IMR-90 (cell line): ENCODE measurements around the gene HOXD10. TPM values are rescaled to one million over a fixed set of nuclear protein-coding genes. Genes with fewer than 3 reads are reported as not detected.

Source experiments
- ATAC-seq: fragments of 200-7000 bp; cut with Tn5 transposase; 2 replicates; pipeline ENCODE4 v1.9.1; 2020; ENCODE audit warnings: low read depth, mild to moderate bottlenecking, moderate library complexity
- BruUV-seq: library from RNA; stranded (reverse); fragments of 400-500 nt; replicated peaks from 2 replicates; lab custom pipeline; 2021; lab: Mats Ljungman, UMichigan
- CTCF ChIA-PET: fragments of 300-600 bp; formaldehyde crosslinking; extraction: SDS; loops from one replicate; lab custom pipeline; 2021; ENCODE audit warnings: antibody characterized with exemption; lab: Yijun Ruan, JAX
- POLR2A ChIA-PET: fragments of 300-600 bp; sonication (Branson Sonifier 250); formaldehyde crosslinking; loops from one replicate; lab custom pipeline; 2022; ENCODE audit warnings: antibody characterized with exemption; ENCODE audit not compliant: unreplicated experiment; lab: Charles Lee
- DNase-seq: peaks from one replicate; pipeline ENCODE4 v3.0.0; 2013
- H2AFZ ChIP-seq: replicated peaks from 2 replicates; pipeline ENCODE3; 2013; ENCODE audit warnings: low read length, mild to moderate bottlenecking; ENCODE audit not compliant: poor library complexity
- H2AK5ac ChIP-seq: 2 replicates; pipeline ENCODE4 v1.6.1; 2013; ENCODE audit warnings: low read depth, low read length, inconsistent platforms
- H2AK9ac ChIP-seq: replicated peaks from 2 replicates; pipeline ENCODE3; 2013; ENCODE audit warnings: mild to moderate bottlenecking, low read depth, low read length, moderate library complexity; ENCODE audit not compliant: poor library complexity
- H2BK120ac ChIP-seq: 2 replicates; pipeline ENCODE4 v1.6.1; 2013; ENCODE audit warnings: low read depth, low read length, inconsistent platforms
- H2BK15ac ChIP-seq: 3 replicates; pipeline ENCODE4 v1.6.1; 2013; ENCODE audit warnings: low read depth, low read length, inconsistent platforms
- H2BK20ac ChIP-seq: 2 replicates; pipeline ENCODE4 v1.6.1; 2013; ENCODE audit warnings: low read depth, mild to moderate bottlenecking, inconsistent platforms, low read length, moderate library complexity
- H2BK5ac ChIP-seq: 2 replicates; pipeline ENCODE4 v1.6.1; 2013; ENCODE audit warnings: mild to moderate bottlenecking, low read depth, low read length, inconsistent platforms; ENCODE audit not compliant: poor library complexity, severe bottlenecking
- H3K14ac ChIP-seq: replicated peaks from 2 replicates; pipeline ENCODE4 v1.6.1; 2013; ENCODE audit warnings: low read depth, low read length, inconsistent platforms
- H3K18ac ChIP-seq: 2 replicates; pipeline ENCODE4 v1.6.1; 2013; ENCODE audit warnings: low read depth, low read length, control low read depth
- H3K23ac ChIP-seq: 2 replicates; pipeline ENCODE4 v1.6.1; 2013; ENCODE audit warnings: low read depth, low read length, inconsistent platforms
- H3K27ac ChIP-seq: 2 replicates; pipeline ENCODE4 v1.5.1; 2013; ENCODE audit warnings: mild to moderate bottlenecking, control low read depth, low read length; ENCODE audit not compliant: insufficient read depth
- H3K27me3 ChIP-seq: 2 replicates; pipeline ENCODE4 v1.6.1; 2013; ENCODE audit warnings: low read length; ENCODE audit not compliant: control insufficient read depth, insufficient read depth
- H3K36me3 ChIP-seq: 2 replicates; pipeline ENCODE4 v1.6.1; 2013; ENCODE audit warnings: low read length, mixed read lengths; ENCODE audit not compliant: control insufficient read depth, insufficient read depth
- H3K4ac ChIP-seq: 2 replicates; pipeline ENCODE4 v1.6.1; 2013; ENCODE audit warnings: low read depth, low read length, inconsistent platforms
- H3K4me1 ChIP-seq: 2 replicates; pipeline ENCODE4 v1.6.1; 2013; ENCODE audit warnings: low read length, mixed read lengths; ENCODE audit not compliant: control insufficient read depth, insufficient read depth
- H3K4me2 ChIP-seq: 2 replicates; pipeline ENCODE4 v1.6.1; 2013; ENCODE audit warnings: low read depth, mild to moderate bottlenecking, control low read depth, low read length, moderate library complexity
- H3K4me3 ChIP-seq: 2 replicates; pipeline ENCODE4 v1.5.1; 2013; ENCODE audit warnings: low read depth, mild to moderate bottlenecking, control low read depth, low read length, moderate library complexity; ENCODE audit not compliant: insufficient read depth
- H3K56ac ChIP-seq: 2 replicates; pipeline ENCODE4 v1.6.1; 2013; ENCODE audit warnings: low read length, inconsistent platforms; ENCODE audit not compliant: insufficient read depth; ENCODE audit errors: extremely low read depth
- H3K79me1 ChIP-seq, 2 experiments: 2 replicates each; pipeline ENCODE4 v1.6.1; 2013; ENCODE audit warnings: low read length in 2 of 2, inconsistent platforms in 1 of 2, low read depth in 1 of 2
- H3K9ac ChIP-seq: 2 replicates; pipeline ENCODE4 v1.6.1; 2013; ENCODE audit warnings: low read depth, low read length, control low read depth
- H3K9me1 ChIP-seq: 2 replicates; pipeline ENCODE4 v1.6.1; 2013; ENCODE audit warnings: low read length, inconsistent platforms; ENCODE audit not compliant: insufficient read depth
- H3K9me3 ChIP-seq: 2 replicates; pipeline ENCODE4 v1.6.1; 2013; ENCODE audit warnings: low read length; ENCODE audit not compliant: control insufficient read depth, insufficient read depth
- H4K20me1 ChIP-seq: 2 replicates; pipeline ENCODE4 v1.6.1; 2013; ENCODE audit warnings: low read length, inconsistent platforms; ENCODE audit not compliant: insufficient read depth
- H4K5ac ChIP-seq: 2 replicates; pipeline ENCODE4 v1.6.1; 2013; ENCODE audit warnings: mild to moderate bottlenecking, low read depth, low read length, control low read depth
- H4K8ac ChIP-seq, 2 experiments: 2 replicates each; pipeline ENCODE4 v1.6.1; 2013; ENCODE audit warnings: low read depth in 2 of 2, low read length in 2 of 2, control low read depth in 1 of 2, inconsistent platforms in 1 of 2
- H4K91ac ChIP-seq: 2 replicates; pipeline ENCODE4 v1.6.1; 2013; ENCODE audit warnings: low read depth, low read length, inconsistent platforms; ENCODE audit not compliant: insufficient read depth
- BHLHE40 ChIP-seq: fragments of 150-350 bp; IDR thresholded peaks from 2 replicates; pipeline ENCODE4 v1.6.1; 2016; ENCODE audit warnings: mild to moderate bottlenecking, low read depth, low read length
- CEBPB ChIP-seq: IDR thresholded peaks from 2 replicates; pipeline ENCODE4 v1.6.1; 2012; ENCODE audit warnings: low read depth, low read length, improper control_type of control experiment
- CHD1 ChIP-seq: IDR thresholded peaks from 2 replicates; pipeline ENCODE4 v1.6.1; 2012; ENCODE audit warnings: low read depth, low read length, improper control_type of control experiment
- CTCF ChIP-seq: conservative IDR thresholded peaks from 2 replicates; pipeline ENCODE4 v1.5.1; 2012; ENCODE audit warnings: mild to moderate bottlenecking, low read depth, low read length, improper control_type of control experiment
- FOS ChIP-seq: fragments of 150-350 bp; IDR thresholded peaks from 2 replicates; pipeline ENCODE4 v1.6.1; 2016; ENCODE audit warnings: low read depth, low read length
- MAFK ChIP-seq: IDR thresholded peaks from 2 replicates; pipeline ENCODE4 v1.6.1; 2012; ENCODE audit warnings: low read depth, low read length, improper control_type of control experiment
- MXI1 ChIP-seq: IDR thresholded peaks from 2 replicates; pipeline ENCODE4 v1.6.1; 2012; ENCODE audit warnings: low read depth, mild to moderate bottlenecking, low read length, moderate library complexity, borderline replicate concordance
- NFE2L2 ChIP-seq: fragments of 150-350 bp; IDR thresholded peaks from 2 replicates; pipeline ENCODE4 v1.6.1; 2016; ENCODE audit warnings: low read depth, mild to moderate bottlenecking, low read length
- POLR2A ChIP-seq: IDR thresholded peaks from 2 replicates; pipeline ENCODE4 v1.6.1; 2012; ENCODE audit warnings: mild to moderate bottlenecking, low read depth, low read length
- RAD21 ChIP-seq: IDR thresholded peaks from 2 replicates; pipeline ENCODE4 v1.6.1; 2012; ENCODE audit warnings: low read length, improper control_type of control experiment
- RCOR1 ChIP-seq: IDR thresholded peaks from 2 replicates; pipeline ENCODE4 v1.6.1; 2012; ENCODE audit warnings: mild to moderate bottlenecking, low read length, improper control_type of control experiment; ENCODE audit not compliant: insufficient replicate concordance
- RFX5 ChIP-seq: IDR thresholded peaks from 2 replicates; pipeline ENCODE4 v1.8.0; 2012; ENCODE audit warnings: low read depth, mild to moderate bottlenecking, low read length, moderate library complexity
- SMC3 ChIP-seq: fragments of 150-350 bp; IDR thresholded peaks from 2 replicates; pipeline ENCODE4 v1.6.1; 2016; ENCODE audit warnings: low read depth, mild to moderate bottlenecking, antibody characterized with exemption, low read length, moderate library complexity
- USF2 ChIP-seq: fragments of 150-350 bp; IDR thresholded peaks from 2 replicates; pipeline ENCODE4 v1.6.1; 2017; ENCODE audit warnings: mild to moderate bottlenecking, antibody characterized with exemption, low read length, low read depth
- WGBS, 2 experiments: methylation state at CpG; one replicate each; pipeline versions ENCODE4 v1.1.5 to v1.1.7; 2013; ENCODE audit warnings: missing lambda C conversion rate in 2 of 2; ENCODE audit not compliant: insufficient read length in 1 of 2; ENCODE audit errors: extremely low coverage in 2 of 2; 5-methylcytosine and 5-hydroxymethylcytosine counted together
- dilution Hi-C: fragments of 300-500 bp; cut with HindIII; formaldehyde crosslinking; loops from one replicate; pipeline ENCODE4 v1.14.3; 2018; ENCODE audit warnings: low sequenced_read_pairs; ENCODE audit not compliant: unreplicated experiment
- in situ Hi-C: fragments of 300-500 bp; cut with MboI; formaldehyde crosslinking; loops from 3 replicates; pipeline ENCODE4 v1.14.3; 2019; ENCODE audit warnings: low sequenced_read_pairs, inconsistent platforms, mixed read lengths
- intact Hi-C: fragments of 100-400 bp; cut with micrococcal nuclease; formaldehyde crosslinking; loops from 2 replicates; pipeline ENCODE4 v1.10.0; 2022
- polyA plus RNA-seq, 3 experiments: library from polyadenylated mRNA; depleted of rRNA; stranded (reverse); fragments of >200 nt; gene quantifications; 2 replicates each; pipeline ENCODE4 v1.2.3, GENCODE V29; 2012; ENCODE audit warnings: low replicate concordance in 1 of 3
- total RNA-seq: library from RNA; depleted of rRNA; stranded (reverse); fragments of >200 nt; gene quantifications from 2 replicates; pipeline ENCODE4 v1.2.3, GENCODE V29; 2012
- TF ChIP-seq, protein P1 (sequence below): fragments of 150-350 bp; IDR thresholded peaks from 2 replicates; pipeline ENCODE4 v1.6.1; 2016; ENCODE audit warnings: low read depth, mild to moderate bottlenecking, low read length, moderate library complexity, borderline replicate concordance

Gene HOXD10
- total and polyA plus RNA-seq, 2 of the 4 experiments (the other 2 are of a cell fraction) = not detected

GRCh38 chr2:176139661-176140512 is 23.3 kb downstream of the HOXD10 start:
- no peak for ATAC-seq
- Histone ChIP-seq H3K9ac (no peak overlapping the region), H2BK5ac (no peak overlapping the region), H3K79me1 (no peaks in the 10 kb centered on the region), H2BK120ac (no peak overlapping the region), H3K9me3 (peaks cover 3% of the 10 kb centered on the region), H3K27ac (no peak overlapping the region), H4K8ac (no peak overlapping the region), H2BK15ac (no peak overlapping the region), H3K18ac (no peak overlapping the region), H3K4me3 (peak overlapping the region; percentile 50), H3K36me3 (no peaks in the 10 kb centered on the region), H2AFZ (peak overlapping the region; percentile 88), H2BK20ac (no peak overlapping the region), H4K5ac (no peak overlapping the region), H3K9me1 (no peaks in the 10 kb centered on the region), H3K4ac (no peak overlapping the region), H3K27me3 (peaks cover 74% of the 10 kb centered on the region), H3K56ac (no peak overlapping the region), H3K23ac (no peak overlapping the region), H2AK9ac (no peak overlapping the region), H3K14ac (no peak overlapping the region), H4K20me1 (no peaks in the 10 kb centered on the region), H4K91ac (no peak overlapping the region), H3K4me1 (no peaks in the 10 kb centered on the region), H2AK5ac (no peak overlapping the region), H3K4me2 (peak overlapping the region; percentile 79)
- no CpG with 5 or more reads among the region's 41 CpGs for WGBS, 2 experiments
- intact Hi-C loops (loop anchor here (1.0 to 2.0 kb wide), 4 partner anchors 315 to 675 kb away; no protein-coding TSS in a partner anchor), in situ Hi-C loops (loop anchor here (5.0 kb wide), 1 partner anchor 412 kb away; no protein-coding TSS in a partner anchor), dilution Hi-C loops (no loop called here)
- DNase-seq = no peak
- CTCF ChIA-PET = interaction anchor here (0.5 to 2.5 kb wide), 23 partner anchors 8 to 1199 kb away, joined by 3 to 24 read pairs (median 4); no protein-coding TSS in a partner anchor
- POLR2A ChIA-PET = no interaction called here
- no TSS peak for BruUV-seq
- TF ChIP-seq CEBPB (no peak), USF2 (no peak), BHLHE40 (no peak), MAFK (no peak), RFX5 (no peak), POLR2A (no peak), CTCF (no peak), RAD21 (no peak), NFE2L2 (no peak), RCOR1 (no peak), SMC3 (no peak), FOS (no peak), CHD1 (no peak), MXI1 (no peak)
- TF ChIP-seq, protein P1, sequence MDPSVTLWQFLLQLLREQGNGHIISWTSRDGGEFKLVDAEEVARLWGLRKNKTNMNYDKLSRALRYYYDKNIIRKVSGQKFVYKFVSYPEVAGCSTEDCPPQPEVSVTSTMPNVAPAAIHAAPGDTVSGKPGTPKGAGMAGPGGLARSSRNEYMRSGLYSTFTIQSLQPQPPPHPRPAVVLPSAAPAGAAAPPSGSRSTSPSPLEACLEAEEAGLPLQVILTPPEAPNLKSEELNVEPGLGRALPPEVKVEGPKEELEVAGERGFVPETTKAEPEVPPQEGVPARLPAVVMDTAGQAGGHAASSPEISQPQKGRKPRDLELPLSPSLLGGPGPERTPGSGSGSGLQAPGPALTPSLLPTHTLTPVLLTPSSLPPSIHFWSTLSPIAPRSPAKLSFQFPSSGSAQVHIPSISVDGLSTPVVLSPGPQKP = no peak
